OCI-LY7 (cell line): Measurements from ENCODE around the gene SS18.
"Not testable (repeated sequence)": the region's sequence is repeated elsewhere in the genome, so short reads cannot be mapped to it uniquely, and the experiment has no call there.

Experiments used
- CTCF ChIP-seq: fragments of 200-600 bp; sonication (generic); conservative IDR thresholded peaks from 2 replicates; pipeline ENCODE4 v1.5.1; 2014; ENCODE audit warnings: mild to moderate bottlenecking, antibody characterized with exemption, low read length, moderate library complexity, mixed read lengths
- EZH2phosphoT487 ChIP-seq: fragments of 200-600 bp; sonication (generic); IDR thresholded peaks from 2 replicates; pipeline ENCODE4 v1.6.1; 2018; ENCODE audit warnings: low read depth, borderline replicate concordance, mild to moderate bottlenecking, mixed run types, antibody characterized with exemption, low read length, moderate library complexity, mixed read lengths

GRCh38 chr18:26121994-26122393, 31.6 kb upstream of the SS18 start:
- TF ChIP-seq CTCF, EZH2phosphoT487: not testable (repeated sequence)
